Activated CD4-positive, CD25-positive, alpha-beta regulatory T cell treated with anti-CD3 and anti-CD28 coated beads, Interleukin-2, amount 50 U/mL, for 16 hours (primary cell): ENCODE results near the gene IFITM5.
"Not testable (repeated sequence)": the region's sequence is repeated elsewhere in the genome, so short reads cannot be mapped to it uniquely, and the experiment has no call there.

Experiments used
- DNase-seq: peaks from one replicate; pipeline ENCODE4 v3.0.0-alpha.2; 2020; ENCODE audit warnings: low read depth, low spot score

IFITM5 gene

GRCh38 chr11:284105-285020 is 15.0 kb downstream of the IFITM5 start:
- DNase-seq = no peak

GRCh38 chr11:283405-284104 is 15.8 kb downstream of the IFITM5 start:
- DNase-seq = no peak

GRCh38 chr11:282630-283360 is 16.5 kb downstream of the IFITM5 start:
- DNase-seq = no peak

- DNase-seq = no peak
These were observed 17.2 kb downstream of the IFITM5 start for GRCh38 chr11:282171-282570.

GRCh38 chr11:281486-282161 is 17.7 kb downstream of the IFITM5 start:
- DNase-seq = no peak

- no peak for DNase-seq
These were observed 18.4 kb downstream of the IFITM5 start for GRCh38 chr11:280706-281485.

- DNase-seq = no peak
These were observed 19.2 kb downstream of the IFITM5 start for GRCh38 chr11:279966-280705.

GRCh38 chr11:279040-279965 is 20.0 kb downstream of the IFITM5 start:
- DNase-seq = no peak

GRCh38 chr11:278001-278951 is 21.1 kb downstream of the IFITM5 start, which contains the start of gene NLRP6:
NLRP6 (plus strand) TSS chr11:278407; CDS start chr11:278570, 163 bp downstream.
- DNase-seq = no peak

- no peak for DNase-seq
These were observed 23.1 kb downstream of the IFITM5 start for GRCh38 chr11:276219-276618.

GRCh38 chr11:272931-273198 is 26.5 kb downstream of the IFITM5 start:
- no peak for DNase-seq

GRCh38 chr11:272195-272930 is 27.0 kb downstream of the IFITM5 start:
- no peak for DNase-seq

- DNase-seq = no peak
These were observed 28.0 kb downstream of the IFITM5 start for GRCh38 chr11:271319-271715.

- no peak for DNase-seq
These were observed 28.6 kb downstream of the IFITM5 start for GRCh38 chr11:270451-271318.

GRCh38 chr11:269146-269890 is 30.0 kb downstream of the IFITM5 start:
- no peak for DNase-seq

- not testable (repeated sequence) for DNase-seq
These were observed 30.6 kb downstream of the IFITM5 start for GRCh38 chr11:268716-269145.
